Osteoblast (primary cell): Measurements from ENCODE around the gene RAET1L. TPM values are rescaled to one million over a fixed set of nuclear protein-coding genes. Genes with fewer than 3 reads are reported as not detected.

Experiments used
- DNase-seq: peaks from one replicate; pipeline ENCODE4 v3.0.0; 2011; ENCODE audit warnings: low spot score, mixed read lengths; ENCODE audit not compliant: insufficient read length; ENCODE audit errors: missing footprints
- H2AFZ ChIP-seq: 2 replicates; pipeline ENCODE4 v1.6.0; 2011; ENCODE audit warnings: mild to moderate bottlenecking, low read length
- H3K27ac ChIP-seq: 2 replicates; pipeline ENCODE4 v1.5.1; 2011; ENCODE audit warnings: mild to moderate bottlenecking, low read depth, low read length, moderate library complexity
- H3K27me3 ChIP-seq: 2 replicates; pipeline ENCODE4 v1.6.0; 2012; ENCODE audit warnings: mild to moderate bottlenecking, control low read depth, inconsistent platforms, low read length, moderate library complexity; ENCODE audit not compliant: insufficient read depth
- H3K36me3 ChIP-seq: 2 replicates; pipeline ENCODE4 v1.5.1; 2011; ENCODE audit warnings: mild to moderate bottlenecking, low read length, control low read depth, moderate library complexity; ENCODE audit not compliant: insufficient read depth
- H3K4me1 ChIP-seq: 2 replicates; pipeline ENCODE4 v1.5.1; 2011; ENCODE audit warnings: mild to moderate bottlenecking, low read length, control low read depth, moderate library complexity; ENCODE audit not compliant: insufficient read depth
- H3K4me2 ChIP-seq: 2 replicates; pipeline ENCODE4 v1.6.0; 2011; ENCODE audit warnings: mild to moderate bottlenecking, low read length; ENCODE audit not compliant: insufficient read depth
- H3K4me3 ChIP-seq: fragments of 200-600 bp; sonication (generic); 3 replicates; pipeline ENCODE4 v1.5.1; 2012; ENCODE audit warnings: mild to moderate bottlenecking, low read length, inconsistent platforms; ENCODE audit not compliant: insufficient read depth
- H3K79me2 ChIP-seq: 2 replicates; pipeline ENCODE4 v1.6.0; 2012; ENCODE audit warnings: mild to moderate bottlenecking, low read length, control low read depth, inconsistent platforms; ENCODE audit not compliant: insufficient read depth
- H3K9me3 ChIP-seq: 2 replicates; pipeline ENCODE4 v1.5.1; 2011; ENCODE audit warnings: low read depth, low read length, control low read depth
- H4K20me1 ChIP-seq: 2 replicates; pipeline ENCODE4 v1.6.0; 2012; ENCODE audit warnings: mild to moderate bottlenecking, low read length, control low read depth; ENCODE audit not compliant: insufficient read depth
- total RNA-seq: library from RNA; depleted of rRNA; stranded (reverse); fragments of >200 nt; gene quantifications from 2 replicates; pipeline ENCODE4 v1.2.3, GENCODE V29; 2012
- TF ChIP-seq, protein P1 (sequence below): IDR thresholded peaks from 2 replicates; pipeline ENCODE4 v1.5.1; 2011; ENCODE audit warnings: mild to moderate bottlenecking, low read depth, low read length, moderate library complexity; ENCODE audit errors: extremely low read depth

The RAET1L gene
- total RNA-seq, 1 donor, result not detected

DNA sequence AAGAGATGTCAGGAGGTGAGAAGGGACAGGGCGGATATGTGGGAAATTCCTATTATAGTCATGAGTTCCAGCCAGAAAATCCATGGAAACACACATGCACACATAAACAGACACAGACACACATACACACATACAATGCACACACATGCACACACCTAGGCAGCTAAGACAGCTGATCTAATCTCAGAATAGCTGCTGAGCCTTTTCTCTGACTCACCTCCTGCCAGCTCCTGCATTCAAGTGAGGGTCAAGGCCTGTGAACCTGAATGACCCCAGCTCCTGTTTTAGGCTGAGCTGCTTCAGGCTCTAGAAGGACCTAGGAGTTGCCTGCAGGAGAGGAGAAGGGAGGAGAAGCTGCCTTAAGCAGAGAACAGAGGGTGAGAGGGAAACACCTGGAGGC lies 21.6 kb upstream of the RAET1L start:
- no peak overlapping the region for H2AFZ ChIP-seq
- no peaks in the 10 kb centered on the region for H3K9me3 ChIP-seq
- H3K4me1 ChIP-seq, result no peaks in the 10 kb centered on the region
- no peak overlapping the region for H3K27ac ChIP-seq
- H3K4me3 ChIP-seq, result no peak overlapping the region
- H3K27me3 ChIP-seq, result peaks cover 28% of the 10 kb centered on the region
- TF ChIP-seq, protein P1, sequence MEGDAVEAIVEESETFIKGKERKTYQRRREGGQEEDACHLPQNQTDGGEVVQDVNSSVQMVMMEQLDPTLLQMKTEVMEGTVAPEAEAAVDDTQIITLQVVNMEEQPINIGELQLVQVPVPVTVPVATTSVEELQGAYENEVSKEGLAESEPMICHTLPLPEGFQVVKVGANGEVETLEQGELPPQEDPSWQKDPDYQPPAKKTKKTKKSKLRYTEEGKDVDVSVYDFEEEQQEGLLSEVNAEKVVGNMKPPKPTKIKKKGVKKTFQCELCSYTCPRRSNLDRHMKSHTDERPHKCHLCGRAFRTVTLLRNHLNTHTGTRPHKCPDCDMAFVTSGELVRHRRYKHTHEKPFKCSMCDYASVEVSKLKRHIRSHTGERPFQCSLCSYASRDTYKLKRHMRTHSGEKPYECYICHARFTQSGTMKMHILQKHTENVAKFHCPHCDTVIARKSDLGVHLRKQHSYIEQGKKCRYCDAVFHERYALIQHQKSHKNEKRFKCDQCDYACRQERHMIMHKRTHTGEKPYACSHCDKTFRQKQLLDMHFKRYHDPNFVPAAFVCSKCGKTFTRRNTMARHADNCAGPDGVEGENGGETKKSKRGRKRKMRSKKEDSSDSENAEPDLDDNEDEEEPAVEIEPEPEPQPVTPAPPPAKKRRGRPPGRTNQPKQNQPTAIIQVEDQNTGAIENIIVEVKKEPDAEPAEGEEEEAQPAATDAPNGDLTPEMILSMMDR, result no peak
- DNase-seq, result no peak
- no peaks in the 10 kb centered on the region for H4K20me1 ChIP-seq
- no peak overlapping the region for H3K4me2 ChIP-seq
- H3K36me3 ChIP-seq, result no peaks in the 10 kb centered on the region
- H3K79me2 ChIP-seq, result no peaks in the 10 kb centered on the region

GRCh38 chr6:150044621-150045145 lies 19.4 kb upstream of the RAET1L start:
- Histone ChIP-seq H3K4me3 (no peak overlapping the region), H3K9me3 (no peaks in the 10 kb centered on the region), H3K27me3 (peaks cover 44% of the 10 kb centered on the region), H3K36me3 (no peaks in the 10 kb centered on the region), H4K20me1 (no peaks in the 10 kb centered on the region), H2AFZ (no peak overlapping the region), H3K79me2 (no peaks in the 10 kb centered on the region), H3K4me1 (no peaks in the 10 kb centered on the region), H3K4me2 (no peak overlapping the region), H3K27ac (no peak overlapping the region)
- TF ChIP-seq, protein P1, result no peak
- DNase-seq, result no peak

GRCh38 chr6:150043501-150044412 lies 18.4 kb upstream of the RAET1L start:
- no peaks in the 10 kb centered on the region for H3K36me3 ChIP-seq

DNA sequence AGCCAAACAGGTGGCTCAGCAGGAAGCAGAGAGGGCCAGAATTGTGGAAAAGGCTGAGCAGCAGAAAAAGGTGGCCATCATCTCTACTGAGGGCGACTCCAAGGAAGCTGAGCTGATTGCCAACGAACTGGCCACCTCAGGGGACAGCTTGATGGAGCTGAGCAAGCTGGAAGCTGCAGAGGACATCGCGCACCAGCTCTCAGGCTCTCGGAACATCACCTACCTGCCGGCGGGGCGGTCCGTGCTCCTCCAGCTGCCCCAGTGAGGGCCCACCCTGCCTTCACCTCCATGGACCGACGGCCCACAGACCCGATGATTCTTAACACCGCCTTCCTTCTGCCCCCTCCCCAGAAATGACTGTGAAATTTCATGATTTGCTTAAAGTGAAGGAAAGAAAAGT lies 17.8 kb upstream of the RAET1L start:
- Histone ChIP-seq H3K4me2 (no peak overlapping the region), H4K20me1 (no peaks in the 10 kb centered on the region), H3K4me1 (no peaks in the 10 kb centered on the region), H3K27me3 (peaks cover 60% of the 10 kb centered on the region), H2AFZ (no peak overlapping the region), H3K9me3 (no peaks in the 10 kb centered on the region), H3K36me3 (no peaks in the 10 kb centered on the region), H3K4me3 (no peak overlapping the region), H3K27ac (no peak overlapping the region), H3K79me2 (no peaks in the 10 kb centered on the region)
- no peak for DNase-seq
- TF ChIP-seq, protein P1, result no peak

More at GRCh38 chr6:150043501-150044412, 18.4 kb upstream of the RAET1L start:
- H4K20me1 ChIP-seq, result no peaks in the 10 kb centered on the region
- H3K4me1 ChIP-seq, result no peaks in the 10 kb centered on the region
- no peak for DNase-seq
- H3K4me2 ChIP-seq, result no peak overlapping the region
- no peaks in the 10 kb centered on the region for H3K79me2 ChIP-seq
- H3K27ac ChIP-seq, result no peak overlapping the region
- H3K4me3 ChIP-seq, result no peak overlapping the region
- no peak overlapping the region for H2AFZ ChIP-seq
- peaks cover 53% of the 10 kb centered on the region for H3K27me3 ChIP-seq
- TF ChIP-seq, protein P1, result no peak
- H3K9me3 ChIP-seq, result no peaks in the 10 kb centered on the region
